Stimulated activated CD8-positive, alpha-beta memory T cell treated with anti-CD3 and anti-CD28 coated beads, Interleukin-12 subunit alpha, Interleukin-12 subunit beta, amount 100 ng/mL, for 1 hour (primary cell): ENCODE measurements around the gene PDCD1.
"Not testable (repeated sequence)": the region's sequence is repeated elsewhere in the genome, so short reads cannot be mapped to it uniquely, and the experiment has no call there.

Experiments
- DNase-seq: peaks from one replicate; pipeline ENCODE4 v3.0.0-alpha.2; 2020; ENCODE audit warnings: low read depth

PDCD1 gene

GRCh38 chr2:241877989-241878970 is 19.6 kb upstream of the PDCD1 start:
- peak; percentile 54 for DNase-seq

DNA sequence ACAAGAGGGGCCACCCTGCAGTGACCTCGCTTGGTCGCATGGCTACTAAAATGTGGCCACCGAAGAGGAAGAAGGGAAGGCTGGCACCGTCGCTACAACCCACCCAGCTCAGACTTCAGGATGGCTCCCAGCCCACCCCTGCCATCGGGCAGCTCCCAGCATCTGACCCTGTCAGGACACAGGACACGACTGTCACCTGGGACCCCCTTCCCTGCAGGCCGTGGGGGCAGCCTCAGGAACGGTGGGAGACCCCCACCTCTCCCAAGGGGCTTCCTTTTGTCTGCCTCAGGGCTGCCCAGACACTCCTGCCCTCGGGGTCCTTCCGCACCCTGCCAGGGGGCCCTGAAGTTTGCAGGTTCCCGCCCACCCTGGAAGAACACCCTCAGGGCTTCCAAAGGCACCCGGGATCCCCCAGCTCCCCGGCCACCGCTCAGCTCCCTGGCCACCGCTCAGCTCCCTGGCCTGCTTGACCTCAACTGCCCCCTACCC is 18.5 kb upstream of the PDCD1 start:
- DNase-seq: no peak

DNA sequence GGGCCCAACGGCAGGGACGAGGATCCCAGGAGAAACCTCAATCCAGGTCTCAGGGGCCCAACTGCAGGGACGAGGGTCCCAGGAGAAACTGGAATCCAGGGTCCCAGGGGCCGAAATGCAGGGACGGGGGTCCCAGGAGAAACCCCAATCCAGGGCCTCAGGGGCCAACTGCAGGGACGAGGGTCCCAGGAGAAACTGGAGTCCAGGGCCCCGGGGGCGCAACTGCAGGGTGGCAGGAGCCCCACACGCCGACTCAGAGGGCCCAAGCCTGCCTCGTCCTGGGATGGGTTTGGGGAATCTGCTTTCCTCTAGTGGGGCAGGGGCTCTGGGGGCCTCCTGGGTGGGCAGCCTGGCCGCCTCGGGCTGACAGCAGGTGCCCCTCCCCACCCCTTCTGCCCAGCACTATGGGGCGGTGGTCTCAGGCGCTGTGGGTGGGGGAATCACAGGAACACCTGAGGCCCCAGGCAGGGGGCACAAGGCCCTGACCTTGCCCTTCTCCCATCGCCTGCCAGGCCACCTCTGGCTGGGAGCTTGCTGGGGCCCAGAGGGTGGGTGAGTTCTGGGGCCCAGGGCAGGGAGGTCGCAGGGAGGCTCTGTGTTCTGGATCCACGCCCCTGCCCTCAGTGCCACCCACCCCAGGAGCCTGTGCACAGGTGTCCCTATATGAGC is 18.0 kb upstream of the PDCD1 start:
- no peak for DNase-seq

- not testable (repeated sequence) for DNase-seq
Observed at GRCh38 chr2:241875754-241876527, 17.2 kb upstream of the PDCD1 start.

DNA sequence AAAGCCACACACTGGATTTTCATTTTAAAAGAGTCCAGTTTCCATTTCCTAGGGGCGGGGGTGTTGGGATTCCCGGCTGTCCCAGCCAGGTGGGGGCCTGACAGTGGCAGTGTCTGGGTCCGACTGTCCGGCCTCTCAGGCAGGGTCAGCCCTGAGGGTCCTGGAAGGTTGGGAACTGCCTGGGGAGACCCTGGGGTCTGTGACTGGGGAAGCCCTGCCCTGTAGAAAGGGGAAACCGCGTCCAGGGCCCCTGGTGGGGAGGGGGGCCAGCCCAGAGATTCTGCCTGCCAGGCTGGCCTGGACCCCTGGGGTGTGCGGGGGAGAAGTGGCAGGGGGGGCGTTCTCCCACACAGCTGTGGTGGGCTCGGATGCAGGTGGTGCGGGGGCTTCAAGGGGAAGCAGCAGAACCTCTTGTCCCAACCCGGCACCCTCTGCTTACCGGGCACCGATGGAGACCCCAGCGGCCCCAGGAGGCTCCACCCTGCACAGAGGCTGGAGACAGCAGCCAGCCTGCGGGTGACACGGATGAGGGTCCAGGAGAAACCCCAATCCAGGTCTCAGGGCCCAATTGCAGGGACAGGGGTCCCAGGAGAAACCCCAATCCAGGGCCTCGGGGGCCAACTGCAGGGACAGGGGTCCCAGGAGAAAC is 15.7 kb upstream of the PDCD1 start:
- no peak for DNase-seq

- no peak for DNase-seq
Observed at GRCh38 chr2:241873803-241874110, 15.1 kb upstream of the PDCD1 start.

DNA sequence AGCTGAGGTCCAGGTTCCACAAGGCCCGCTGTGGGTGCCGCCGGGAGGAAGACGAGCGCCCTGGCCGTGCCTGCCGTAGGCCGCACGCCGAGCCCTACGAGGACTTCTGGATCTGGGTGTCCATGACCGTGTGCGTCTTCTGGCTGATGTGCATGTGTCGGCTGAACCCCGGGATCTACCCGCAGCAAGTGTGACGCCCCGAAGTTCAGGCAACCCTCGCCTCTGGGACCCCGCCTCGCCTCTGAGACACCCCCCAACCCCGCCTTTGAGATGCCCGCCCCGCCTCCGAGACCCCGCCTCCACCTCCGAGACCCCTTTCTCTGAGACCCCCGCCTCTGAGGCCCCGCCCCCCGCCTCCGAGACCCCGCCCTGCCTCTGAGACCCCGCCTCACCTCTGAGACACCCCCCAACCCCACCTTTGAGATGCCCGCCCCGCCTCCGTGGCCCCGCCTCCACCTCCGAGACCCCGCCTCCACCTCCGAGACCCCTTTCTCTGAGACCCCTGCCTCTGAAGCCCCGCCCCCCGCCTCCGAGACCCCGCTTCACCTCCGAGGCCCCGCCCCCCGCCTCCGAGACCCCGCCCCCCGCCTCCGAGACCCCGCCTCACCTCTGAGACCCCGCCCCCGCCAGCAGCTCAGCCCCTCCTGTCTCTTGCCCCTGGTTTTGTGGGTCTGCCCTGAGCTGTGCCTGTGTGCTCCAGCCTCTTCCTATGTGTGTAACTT is 14.5 kb upstream of the PDCD1 start:
- no peak for DNase-seq

- no peak for DNase-seq
Observed at GRCh38 chr2:241872313-241872642, 13.6 kb upstream of the PDCD1 start.

DNA sequence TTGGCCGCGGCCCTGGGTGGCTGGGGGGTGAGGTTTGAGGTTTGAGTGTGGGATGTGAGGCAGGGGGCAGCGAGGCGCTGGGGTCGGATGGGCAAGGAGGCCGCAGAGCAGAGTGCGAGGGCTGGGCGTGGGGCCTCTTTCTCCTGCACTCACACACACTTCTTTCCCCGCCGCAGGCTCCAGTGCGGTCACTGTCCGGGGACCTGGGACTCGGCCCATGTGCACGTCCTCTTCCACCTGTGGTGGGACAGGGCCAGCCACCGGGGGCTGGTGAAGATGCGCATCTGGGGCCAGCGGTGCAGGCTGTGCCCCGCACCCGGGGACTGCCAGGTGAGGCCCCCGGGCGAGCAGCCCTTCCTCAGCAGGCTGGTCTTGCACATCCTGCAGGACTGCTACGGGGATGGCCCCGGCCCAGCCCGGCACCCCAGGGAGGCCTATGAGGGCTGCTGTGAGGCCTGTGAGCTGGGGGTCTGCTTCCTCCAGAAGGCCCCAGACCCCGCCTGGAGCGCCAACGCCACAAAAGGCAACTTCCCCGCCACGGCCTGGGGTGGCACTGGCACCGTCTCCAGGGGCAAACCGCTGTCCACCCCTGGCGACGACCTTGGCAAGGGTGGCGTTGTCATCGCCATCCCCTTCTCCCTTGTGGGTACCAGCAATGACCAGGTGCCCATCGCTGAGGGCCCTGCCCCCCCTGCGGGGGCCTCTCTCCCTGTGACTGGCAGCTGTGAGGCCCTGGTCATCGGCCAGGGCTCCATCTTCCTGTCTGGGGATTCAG is 13.0 kb upstream of the PDCD1 start:
- DNase-seq: no peak

- DNase-seq: no peak
Observed at GRCh38 chr2:241870611-241871537, 12.2 kb upstream of the PDCD1 start.

GRCh38 chr2:241870081-241870541 is 11.4 kb upstream of the PDCD1 start:
- no peak for DNase-seq

DNA sequence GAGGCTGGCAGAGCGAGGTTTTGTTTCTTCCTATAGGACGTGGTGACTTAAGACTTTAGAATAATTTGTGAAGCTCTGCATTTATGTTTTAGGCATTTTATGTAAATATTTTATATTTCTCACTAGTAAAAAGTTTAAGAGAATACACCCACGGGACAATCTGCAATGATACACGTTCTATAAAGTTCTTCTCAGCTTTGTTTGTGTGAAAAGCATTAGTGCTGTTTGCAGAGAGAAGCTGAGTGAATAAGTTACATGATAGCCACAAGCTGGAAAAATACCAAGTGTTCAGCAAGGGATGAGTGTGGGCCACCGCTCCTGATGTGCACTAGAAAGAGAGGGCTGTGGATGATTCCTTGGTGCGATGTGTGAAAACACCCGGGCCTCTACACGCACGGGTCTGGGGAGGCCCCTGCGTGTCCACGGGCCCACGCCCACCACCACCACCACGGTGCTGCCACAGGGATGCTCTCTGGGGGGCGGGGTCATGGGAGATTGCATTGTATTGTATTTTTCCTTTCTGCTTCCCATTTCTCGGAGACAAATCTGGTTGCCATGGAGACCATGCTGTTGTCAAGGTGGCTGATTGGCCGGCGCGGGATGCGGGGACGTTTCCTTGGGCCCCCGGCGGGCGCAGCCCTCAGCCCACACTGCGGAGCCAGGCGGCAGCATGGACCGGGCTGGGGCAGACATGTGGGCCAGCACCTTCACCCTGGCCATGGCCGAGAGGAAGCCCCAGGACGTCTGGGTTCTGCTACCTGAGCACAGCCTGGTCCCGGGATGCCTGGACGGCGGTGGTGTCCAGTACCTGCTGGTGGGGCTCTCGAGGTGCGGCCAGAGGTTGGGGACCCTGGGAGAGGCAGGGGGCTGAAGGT is 10.6 kb upstream of the PDCD1 start, which contains the start of gene RTP5:
TSS of gene RTP5 (plus strand) at position 643 of the 875 bp plus-strand sequence. CDS start at position 671, 28 bp downstream.
- DNase-seq: no peak

- DNase-seq: no peak
Observed at GRCh38 chr2:241868661-241869081, 10.0 kb upstream of the PDCD1 start.

GRCh38 chr2:241867776-241868420 is 9.2 kb upstream of the PDCD1 start:
- no peak for DNase-seq

DNA sequence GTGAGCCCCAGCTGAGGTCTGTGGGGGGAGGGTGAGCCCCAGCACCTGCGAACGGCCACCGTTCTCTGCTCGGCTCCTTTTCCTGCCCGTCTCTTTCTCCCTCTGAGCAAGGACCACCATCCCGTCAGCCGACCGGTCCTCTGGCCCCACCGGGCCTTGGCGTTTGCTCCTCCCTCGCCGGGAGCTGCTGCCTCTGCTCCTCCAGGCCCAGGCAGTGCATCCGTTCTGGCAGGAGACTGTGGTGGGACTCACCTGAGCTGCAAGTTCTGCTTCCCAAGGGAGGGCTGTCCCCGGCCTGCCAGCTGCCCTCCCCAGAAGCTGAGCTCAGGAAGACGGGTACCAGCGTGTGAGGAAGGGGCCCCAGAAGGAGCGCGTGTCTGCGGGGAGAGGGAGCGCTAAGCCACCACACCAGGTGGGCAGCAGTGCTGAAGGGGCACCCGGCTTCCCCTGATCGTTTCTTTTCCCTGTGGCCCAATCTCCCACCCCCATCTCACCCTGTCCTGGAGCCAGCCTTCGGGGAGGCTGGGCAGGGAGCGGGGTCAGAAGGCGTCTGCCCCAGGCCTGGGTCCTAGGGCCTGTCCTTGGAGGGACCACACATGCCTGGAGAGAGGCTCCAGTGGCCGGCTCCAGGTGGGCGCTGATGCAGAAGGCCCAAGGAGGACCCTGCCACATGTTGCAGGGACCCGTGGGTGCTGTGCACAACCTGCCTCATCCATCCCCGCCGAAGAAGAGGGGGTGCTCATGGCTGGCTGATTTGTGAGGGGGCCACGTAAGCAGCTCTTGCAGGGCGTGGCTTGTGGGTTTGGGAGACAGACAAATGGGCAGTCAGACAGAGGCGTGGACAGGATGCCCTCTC is 8.3 kb upstream of the PDCD1 start:
- no peak for DNase-seq

- no peak for DNase-seq
Observed at GRCh38 chr2:241865957-241866789, 7.5 kb upstream of the PDCD1 start.
